SK-N-SH treated with all-trans-retinoic acid at 6 μM for 48 hours (cell line): ENCODE results near the gene MEIS1.

ENCODE experiments used
- ARNTL ChIP-seq: fragments of 450-650 bp; formaldehyde crosslinking; IDR thresholded peaks from 2 replicates; pipeline ENCODE4 v1.5.0; 2020; ENCODE audit warnings: low read depth, mild to moderate bottlenecking, moderate library complexity, borderline replicate concordance
- PPARA ChIP-seq: fragments of 250-450 bp; sonication (Bioruptor Pico); IDR thresholded peaks from 2 replicates; pipeline ENCODE4 v1.5.0; 2020; ENCODE audit warnings: mild to moderate bottlenecking, borderline replicate concordance
- TCF4 ChIP-seq: fragments of 250-450 bp; sonication (Bioruptor Pico); IDR thresholded peaks from 2 replicates; pipeline ENCODE4 v1.8.0; 2021; ENCODE audit warnings: mild to moderate bottlenecking, moderate library complexity, borderline replicate concordance
- ZFP3 ChIP-seq: fragments of 250-450 bp; sonication (Bioruptor Pico); IDR thresholded peaks from 2 replicates; pipeline ENCODE4 v1.5.0; 2020; ENCODE audit warnings: mild to moderate bottlenecking, moderate library complexity
- ZNF70 ChIP-seq: fragments of 450-650 bp; formaldehyde crosslinking; IDR thresholded peaks from 2 replicates; pipeline ENCODE4 v1.5.0; 2020; ENCODE audit warnings: mild to moderate bottlenecking, moderate library complexity
- TF ChIP-seq, protein P1 (sequence below): fragments of 250-450 bp; sonication (Bioruptor Pico); IDR thresholded peaks from 2 replicates; pipeline ENCODE4 v1.5.1; 2020; ENCODE audit warnings: low read depth, mild to moderate bottlenecking, moderate library complexity
- TF ChIP-seq, protein P2 (sequence below): fragments of 250-450 bp; sonication (Bioruptor Pico); IDR thresholded peaks from 2 replicates; pipeline ENCODE4 v1.5.1; 2021; ENCODE audit warnings: mild to moderate bottlenecking, moderate library complexity
- TF ChIP-seq, protein P3 (sequence below): fragments of 250-450 bp; sonication (Bioruptor Pico); IDR thresholded peaks from 2 replicates; pipeline ENCODE4 v1.8.0; 2020; ENCODE audit warnings: mild to moderate bottlenecking, moderate library complexity, borderline replicate concordance
- TF ChIP-seq, protein P4 (sequence below): fragments of 250-450 bp; sonication (Bioruptor Pico); IDR thresholded peaks from 2 replicates; pipeline ENCODE4 v1.8.0; 2021; ENCODE audit warnings: low read depth, mild to moderate bottlenecking, moderate library complexity, borderline replicate concordance

DNA sequence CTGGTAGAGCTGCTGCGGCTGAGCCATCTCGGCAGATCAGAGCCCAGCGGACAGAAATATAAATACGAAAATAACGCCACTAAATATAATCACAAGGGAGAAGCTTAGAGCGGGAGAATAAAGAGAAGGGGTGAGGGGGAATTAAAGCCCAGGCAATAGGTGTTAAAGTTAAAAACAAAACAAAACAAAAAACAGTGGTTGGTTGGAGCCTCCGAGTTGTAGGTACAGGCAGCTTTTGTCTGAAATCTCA, 1.3 kb upstream of the MEIS1 start:
- TF ChIP-seq, protein P1, sequence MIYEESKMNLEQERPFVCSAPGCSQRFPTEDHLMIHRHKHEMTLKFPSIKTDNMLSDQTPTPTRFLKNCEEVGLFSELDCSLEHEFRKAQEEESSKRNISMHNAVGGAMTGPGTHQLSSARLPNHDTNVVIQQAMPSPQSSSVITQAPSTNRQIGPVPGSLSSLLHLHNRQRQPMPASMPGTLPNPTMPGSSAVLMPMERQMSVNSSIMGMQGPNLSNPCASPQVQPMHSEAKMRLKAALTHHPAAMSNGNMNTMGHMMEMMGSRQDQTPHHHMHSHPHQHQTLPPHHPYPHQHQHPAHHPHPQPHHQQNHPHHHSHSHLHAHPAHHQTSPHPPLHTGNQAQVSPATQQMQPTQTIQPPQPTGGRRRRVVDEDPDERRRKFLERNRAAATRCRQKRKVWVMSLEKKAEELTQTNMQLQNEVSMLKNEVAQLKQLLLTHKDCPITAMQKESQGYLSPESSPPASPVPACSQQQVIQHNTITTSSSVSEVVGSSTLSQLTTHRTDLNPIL (CRISPR knock-in tag): no peak
- TF ChIP-seq ZNF70 (no peak), PPARA (CRISPR knock-in tag) (no peak), ZFP3 (CRISPR knock-in tag) (no peak), ARNTL (CRISPR knock-in tag) (no peak), TCF4 (no peak)
- TF ChIP-seq, protein P2, sequence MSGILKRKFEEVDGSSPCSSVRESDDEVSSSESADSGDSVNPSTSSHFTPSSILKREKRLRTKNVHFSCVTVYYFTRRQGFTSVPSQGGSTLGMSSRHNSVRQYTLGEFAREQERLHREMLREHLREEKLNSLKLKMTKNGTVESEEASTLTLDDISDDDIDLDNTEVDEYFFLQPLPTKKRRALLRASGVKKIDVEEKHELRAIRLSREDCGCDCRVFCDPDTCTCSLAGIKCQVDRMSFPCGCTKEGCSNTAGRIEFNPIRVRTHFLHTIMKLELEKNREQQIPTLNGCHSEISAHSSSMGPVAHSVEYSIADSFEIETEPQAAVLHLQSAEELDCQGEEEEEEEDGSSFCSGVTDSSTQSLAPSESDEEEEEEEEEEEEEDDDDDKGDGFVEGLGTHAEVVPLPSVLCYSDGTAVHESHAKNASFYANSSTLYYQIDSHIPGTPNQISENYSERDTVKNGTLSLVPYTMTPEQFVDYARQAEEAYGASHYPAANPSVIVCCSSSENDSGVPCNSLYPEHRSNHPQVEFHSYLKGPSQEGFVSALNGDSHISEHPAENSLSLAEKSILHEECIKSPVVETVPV: no peak
- TF ChIP-seq, protein P3, sequence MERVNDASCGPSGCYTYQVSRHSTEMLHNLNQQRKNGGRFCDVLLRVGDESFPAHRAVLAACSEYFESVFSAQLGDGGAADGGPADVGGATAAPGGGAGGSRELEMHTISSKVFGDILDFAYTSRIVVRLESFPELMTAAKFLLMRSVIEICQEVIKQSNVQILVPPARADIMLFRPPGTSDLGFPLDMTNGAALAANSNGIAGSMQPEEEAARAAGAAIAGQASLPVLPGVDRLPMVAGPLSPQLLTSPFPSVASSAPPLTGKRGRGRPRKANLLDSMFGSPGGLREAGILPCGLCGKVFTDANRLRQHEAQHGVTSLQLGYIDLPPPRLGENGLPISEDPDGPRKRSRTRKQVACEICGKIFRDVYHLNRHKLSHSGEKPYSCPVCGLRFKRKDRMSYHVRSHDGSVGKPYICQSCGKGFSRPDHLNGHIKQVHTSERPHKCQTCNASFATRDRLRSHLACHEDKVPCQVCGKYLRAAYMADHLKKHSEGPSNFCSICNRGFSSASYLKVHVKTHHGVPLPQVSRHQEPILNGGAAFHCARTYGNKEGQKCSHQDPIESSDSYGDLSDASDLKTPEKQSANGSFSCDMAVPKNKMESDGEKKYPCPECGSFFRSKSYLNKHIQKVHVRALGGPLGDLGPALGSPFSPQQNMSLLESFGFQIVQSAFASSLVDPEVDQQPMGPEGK (CRISPR knock-in tag): no peak
- TF ChIP-seq, protein P4, sequence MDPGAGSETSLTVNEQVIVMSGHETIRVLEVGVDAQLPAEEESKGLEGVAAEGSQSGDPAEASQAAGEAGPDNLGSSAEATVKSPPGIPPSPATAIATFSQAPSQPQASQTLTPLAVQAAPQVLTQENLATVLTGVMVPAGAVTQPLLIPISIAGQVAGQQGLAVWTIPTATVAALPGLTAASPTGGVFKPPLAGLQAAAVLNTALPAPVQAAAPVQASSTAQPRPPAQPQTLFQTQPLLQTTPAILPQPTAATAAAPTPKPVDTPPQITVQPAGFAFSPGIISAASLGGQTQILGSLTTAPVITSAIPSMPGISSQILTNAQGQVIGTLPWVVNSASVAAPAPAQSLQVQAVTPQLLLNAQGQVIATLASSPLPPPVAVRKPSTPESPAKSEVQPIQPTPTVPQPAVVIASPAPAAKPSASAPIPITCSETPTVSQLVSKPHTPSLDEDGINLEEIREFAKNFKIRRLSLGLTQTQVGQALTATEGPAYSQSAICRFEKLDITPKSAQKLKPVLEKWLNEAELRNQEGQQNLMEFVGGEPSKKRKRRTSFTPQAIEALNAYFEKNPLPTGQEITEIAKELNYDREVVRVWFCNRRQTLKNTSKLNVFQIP (CRISPR knock-in tag): no peak
